ENCODE results near the gene ZBTB22.

The ZBTB22 gene

DNA sequence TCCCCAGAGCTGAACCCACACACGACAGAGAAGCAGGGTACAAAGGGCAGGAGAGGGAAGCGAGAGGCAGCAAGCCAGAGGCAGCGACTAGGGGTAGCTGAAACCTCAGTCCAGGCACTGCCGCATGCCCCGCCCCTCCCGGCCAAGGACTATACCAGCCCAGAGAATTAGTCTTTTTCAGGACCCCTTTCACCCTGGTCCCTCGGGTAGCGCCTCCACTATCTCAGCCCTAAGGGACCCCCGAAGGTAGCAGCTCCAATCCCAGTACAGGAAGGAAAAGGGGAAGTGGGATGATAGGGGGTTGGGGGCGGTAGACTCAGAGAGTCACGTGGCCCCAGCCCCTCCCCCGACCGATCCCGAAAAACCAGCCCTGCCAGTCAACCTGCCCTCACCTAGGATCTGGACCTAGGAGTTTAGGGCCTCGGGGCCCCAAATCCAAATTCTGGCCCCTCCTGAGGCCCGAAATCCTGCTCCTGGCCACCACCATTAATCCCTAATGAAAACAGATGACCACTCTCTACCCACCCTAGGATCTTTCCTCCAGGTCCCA lies 20.1 kb downstream of the ZBTB22 start:
- TF ChIP-seq, protein P1, sequence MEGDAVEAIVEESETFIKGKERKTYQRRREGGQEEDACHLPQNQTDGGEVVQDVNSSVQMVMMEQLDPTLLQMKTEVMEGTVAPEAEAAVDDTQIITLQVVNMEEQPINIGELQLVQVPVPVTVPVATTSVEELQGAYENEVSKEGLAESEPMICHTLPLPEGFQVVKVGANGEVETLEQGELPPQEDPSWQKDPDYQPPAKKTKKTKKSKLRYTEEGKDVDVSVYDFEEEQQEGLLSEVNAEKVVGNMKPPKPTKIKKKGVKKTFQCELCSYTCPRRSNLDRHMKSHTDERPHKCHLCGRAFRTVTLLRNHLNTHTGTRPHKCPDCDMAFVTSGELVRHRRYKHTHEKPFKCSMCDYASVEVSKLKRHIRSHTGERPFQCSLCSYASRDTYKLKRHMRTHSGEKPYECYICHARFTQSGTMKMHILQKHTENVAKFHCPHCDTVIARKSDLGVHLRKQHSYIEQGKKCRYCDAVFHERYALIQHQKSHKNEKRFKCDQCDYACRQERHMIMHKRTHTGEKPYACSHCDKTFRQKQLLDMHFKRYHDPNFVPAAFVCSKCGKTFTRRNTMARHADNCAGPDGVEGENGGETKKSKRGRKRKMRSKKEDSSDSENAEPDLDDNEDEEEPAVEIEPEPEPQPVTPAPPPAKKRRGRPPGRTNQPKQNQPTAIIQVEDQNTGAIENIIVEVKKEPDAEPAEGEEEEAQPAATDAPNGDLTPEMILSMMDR (IDR thresholded peaks at IDR 0.05; ENCODE audit: control extremely low read depth, extremely low read depth, low read depth, missing control alignments) = no peak
- DNase-seq (ENCODE audit: extremely low spot score) = peak; percentile 57
- ChIA-PET POLR2A (interaction anchor here (1.0 to 3.3 kb wide), 4 partner anchors 9 to 26 kb away, joined by 5 to 17 read pairs (median 10); partner anchors contain the start of genes B3GALT4, RPS18, VPS52 and WDR46), CTCF (interaction anchor here (1.6 to 2.1 kb wide), 2 partner anchors 18 to 20 kb away, joined by 6 to 8 read pairs; partner anchors contain the start of gene B3GALT4)

DNA sequence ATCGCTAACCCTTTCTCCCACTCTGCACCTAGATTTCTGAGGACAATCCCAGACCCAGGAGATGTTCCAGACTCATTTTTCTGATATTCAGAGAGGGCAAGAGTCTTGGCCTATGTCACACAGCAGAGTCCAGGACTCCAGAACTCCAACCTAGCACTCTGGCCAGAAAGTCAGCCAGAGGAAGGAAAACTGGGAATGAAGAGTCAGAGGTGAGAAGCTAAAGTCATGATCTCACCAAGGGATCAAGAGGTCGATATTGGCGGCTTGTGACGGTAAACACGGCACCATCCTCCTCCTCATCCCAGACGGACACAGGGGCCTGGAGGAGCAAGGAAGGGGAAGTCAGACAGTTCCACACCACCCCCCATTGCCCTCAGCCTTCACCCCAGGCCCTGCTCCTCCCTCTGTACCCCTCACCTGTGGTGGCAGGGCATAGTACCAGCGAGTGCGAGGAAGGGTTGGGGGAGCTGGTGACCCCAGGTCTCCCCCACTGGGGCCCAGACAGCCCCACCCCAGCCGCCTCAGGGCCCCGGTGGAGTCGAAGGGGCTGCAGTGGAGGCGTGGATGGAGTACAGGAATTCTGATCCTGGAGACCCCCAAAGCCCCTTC lies 20.6 kb downstream of the ZBTB22 start:
- no peak for DNase-seq (ENCODE audit: extremely low spot score)
- POLR2A ChIA-PET = interaction anchor here (1.3 to 3.3 kb wide), 2 partner anchors 20 to 21 kb away, joined by 6 to 17 read pairs; partner anchors contain the start of genes B3GALT4 and ZBTB22
- TF ChIP-seq, protein P1 (IDR thresholded peaks at IDR 0.05; ENCODE audit: control extremely low read depth, extremely low read depth, low read depth, missing control alignments) = no peak
- CTCF ChIA-PET = interaction anchor here (1.6 to 2.1 kb wide), 2 partner anchors 18 to 19 kb away, joined by 6 to 8 read pairs; partner anchors contain the start of gene B3GALT4

DNA sequence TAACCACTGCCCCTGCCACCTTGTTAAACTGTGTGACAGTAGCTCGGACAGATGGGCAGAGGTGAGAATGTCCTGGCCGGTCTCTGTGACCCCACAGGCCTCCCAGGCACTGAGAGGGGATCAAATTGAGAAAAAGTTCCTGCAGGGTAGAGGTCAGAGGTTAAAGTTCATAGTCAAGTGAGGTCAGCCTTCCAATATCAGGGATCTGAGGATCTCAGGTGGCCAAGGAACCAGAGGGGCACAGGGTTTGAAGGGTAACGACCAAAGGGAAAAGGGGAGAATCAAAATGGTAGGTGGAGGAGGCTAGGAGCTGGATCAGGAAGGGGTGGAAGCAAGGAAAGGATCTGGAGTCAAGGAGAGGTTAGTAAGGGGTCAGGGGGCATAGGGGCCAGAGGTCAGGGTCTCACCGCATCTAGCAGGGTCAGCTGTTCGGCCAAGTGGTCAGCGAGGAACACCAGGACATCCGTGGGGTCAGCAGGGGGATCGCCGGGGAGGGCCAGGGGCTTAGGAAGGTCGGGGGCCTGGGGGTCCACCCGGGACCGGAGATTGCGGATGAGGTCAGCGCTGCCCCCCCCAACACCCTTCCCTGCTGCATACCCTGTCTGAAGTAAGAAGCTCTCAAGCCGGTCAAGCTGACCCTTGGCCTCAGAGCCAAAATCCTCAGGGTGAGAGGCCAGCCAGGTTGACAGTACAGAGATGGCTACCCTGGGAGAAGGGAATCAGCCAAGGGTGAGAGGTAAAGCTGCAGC lies 21.7 kb downstream of the ZBTB22 start:
- ChIA-PET POLR2A (interaction anchor here (1.2 kb wide), 1 partner anchor 24 kb away, joined by 4 read pairs; the partner anchor contains the start of genes RPS18 and VPS52), CTCF (interaction anchor here (1.6 kb wide), 1 partner anchor 17 kb away, joined by 6 read pairs; no protein-coding TSS in a partner anchor)
- TF ChIP-seq, protein P1 (IDR thresholded peaks at IDR 0.05; ENCODE audit: control extremely low read depth, extremely low read depth, low read depth, missing control alignments) = no peak
- DNase-seq (ENCODE audit: extremely low spot score) = no peak

DNA sequence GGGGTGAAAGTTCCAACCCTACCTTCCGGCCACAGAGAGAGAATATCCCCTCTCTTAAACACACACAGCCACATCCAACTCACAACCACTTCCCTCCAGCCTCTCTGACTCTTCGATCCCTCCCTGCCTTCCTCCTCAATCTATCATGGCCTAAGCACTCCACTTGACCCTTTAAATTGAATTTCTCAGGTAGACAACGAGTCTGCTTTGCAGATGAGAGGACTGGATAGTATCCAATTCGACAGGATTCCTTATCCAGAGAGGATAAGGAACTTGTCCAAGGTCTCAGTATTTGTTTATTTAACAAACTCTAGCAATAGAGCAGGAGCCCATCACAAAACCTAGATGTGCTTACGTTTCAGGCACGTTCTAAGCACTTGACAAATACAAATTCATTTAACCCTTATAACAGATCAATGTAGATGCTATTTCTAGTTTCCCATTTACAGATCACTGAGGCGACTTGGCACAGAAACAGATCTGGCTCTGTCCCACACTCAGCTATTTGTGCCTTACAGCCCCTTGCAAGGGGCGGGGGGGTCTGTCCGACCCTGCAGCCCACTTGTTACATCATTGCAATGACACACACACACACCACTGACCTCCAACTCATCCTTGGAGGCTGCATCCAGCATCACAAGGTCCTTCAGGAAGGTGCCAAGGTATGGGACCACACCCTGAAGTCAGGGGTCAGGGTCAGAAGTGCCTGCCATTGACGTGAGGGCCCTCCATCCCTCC lies 23.3 kb downstream of the ZBTB22 start:
- ChIA-PET POLR2A (no interaction called here), CTCF (no interaction called here)
- DNase-seq (ENCODE audit: extremely low spot score) = no peak
- TF ChIP-seq, protein P1 (IDR thresholded peaks at IDR 0.05; ENCODE audit: control extremely low read depth, extremely low read depth, low read depth, missing control alignments) = no peak

DNA sequence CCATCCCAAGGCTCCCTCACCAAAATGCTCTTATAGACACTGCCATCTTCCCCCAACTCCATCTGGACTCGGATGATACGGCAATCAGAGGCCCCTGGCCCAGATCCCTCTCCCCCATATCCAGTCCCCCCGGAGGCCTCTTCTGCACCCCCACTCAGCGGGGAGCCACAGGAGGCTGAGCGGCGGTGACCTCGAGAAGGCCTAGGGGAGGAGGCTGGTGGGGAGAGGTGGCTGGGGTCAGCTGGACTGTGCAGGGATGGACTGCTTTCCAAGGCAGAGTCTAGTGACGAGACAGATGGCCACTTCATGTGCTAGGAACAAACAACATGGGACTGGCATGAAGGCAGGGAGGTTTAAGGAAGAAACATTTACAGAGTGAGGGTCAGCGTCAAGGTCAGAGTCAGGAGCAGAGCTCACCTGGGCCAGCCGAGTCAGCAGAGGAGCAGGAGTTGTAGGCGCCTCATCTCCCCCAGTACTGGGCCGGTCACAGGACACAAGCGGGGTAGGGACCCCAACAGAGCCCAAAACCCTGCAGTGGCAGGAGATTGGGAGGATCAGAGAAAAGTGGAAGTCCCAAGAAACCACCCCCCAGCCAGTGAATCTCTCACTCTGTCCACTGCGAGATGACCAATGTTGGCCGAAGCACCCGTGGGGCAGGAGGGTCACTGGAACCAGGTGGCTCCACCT lies 24.4 kb downstream of the ZBTB22 start:
- POLR2A ChIA-PET = no interaction called here
- no peak for DNase-seq (ENCODE audit: extremely low spot score)
- CTCF ChIA-PET = interaction anchor here (2.7 kb wide), 1 partner anchor 16 kb away, joined by 8 read pairs; the partner anchor contains the start of gene B3GALT4
- TF ChIP-seq, protein P1 (IDR thresholded peaks at IDR 0.05; ENCODE audit: control extremely low read depth, extremely low read depth, low read depth, missing control alignments) = no peak

Data from GM10248 (cell line).